ENCODE measurements around the gene JSRP1.

DNA sequence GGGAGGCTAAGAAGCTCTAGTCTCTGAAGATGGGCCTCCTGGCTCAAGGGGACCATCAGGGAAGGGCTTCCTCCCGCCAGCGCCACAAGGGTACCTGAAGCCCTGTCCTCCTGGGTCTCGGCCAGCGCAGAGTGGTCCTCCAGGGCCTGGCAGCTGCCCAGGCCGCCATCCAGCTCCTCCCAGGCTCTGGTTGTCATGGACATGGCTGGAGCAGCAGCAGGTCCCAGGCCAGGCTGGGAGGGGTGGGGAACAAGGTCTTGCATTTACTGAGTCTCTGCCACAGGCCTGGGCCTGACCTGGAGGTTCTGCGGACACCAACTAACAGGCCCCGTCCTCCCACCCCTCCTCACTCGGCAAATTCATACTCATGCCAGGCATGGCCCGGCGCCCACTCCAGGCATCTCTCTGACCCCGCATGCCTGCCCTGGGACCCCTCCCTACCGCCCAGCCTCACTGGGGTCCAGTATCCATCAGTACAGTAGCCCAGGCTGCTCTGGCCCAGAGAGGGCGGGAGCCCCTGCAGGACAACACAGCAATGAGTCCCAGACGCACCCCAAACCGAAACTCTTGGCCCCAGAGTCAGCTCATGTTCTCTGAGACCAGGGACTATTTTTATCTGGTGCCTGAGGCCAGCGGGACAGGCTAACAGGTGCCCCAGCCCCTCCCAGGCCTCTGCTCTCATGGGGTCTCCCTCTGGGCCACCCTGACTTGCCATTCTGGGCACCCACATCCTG, 938 bp downstream of the JSRP1 start:
- TF ChIP-seq, protein P1, sequence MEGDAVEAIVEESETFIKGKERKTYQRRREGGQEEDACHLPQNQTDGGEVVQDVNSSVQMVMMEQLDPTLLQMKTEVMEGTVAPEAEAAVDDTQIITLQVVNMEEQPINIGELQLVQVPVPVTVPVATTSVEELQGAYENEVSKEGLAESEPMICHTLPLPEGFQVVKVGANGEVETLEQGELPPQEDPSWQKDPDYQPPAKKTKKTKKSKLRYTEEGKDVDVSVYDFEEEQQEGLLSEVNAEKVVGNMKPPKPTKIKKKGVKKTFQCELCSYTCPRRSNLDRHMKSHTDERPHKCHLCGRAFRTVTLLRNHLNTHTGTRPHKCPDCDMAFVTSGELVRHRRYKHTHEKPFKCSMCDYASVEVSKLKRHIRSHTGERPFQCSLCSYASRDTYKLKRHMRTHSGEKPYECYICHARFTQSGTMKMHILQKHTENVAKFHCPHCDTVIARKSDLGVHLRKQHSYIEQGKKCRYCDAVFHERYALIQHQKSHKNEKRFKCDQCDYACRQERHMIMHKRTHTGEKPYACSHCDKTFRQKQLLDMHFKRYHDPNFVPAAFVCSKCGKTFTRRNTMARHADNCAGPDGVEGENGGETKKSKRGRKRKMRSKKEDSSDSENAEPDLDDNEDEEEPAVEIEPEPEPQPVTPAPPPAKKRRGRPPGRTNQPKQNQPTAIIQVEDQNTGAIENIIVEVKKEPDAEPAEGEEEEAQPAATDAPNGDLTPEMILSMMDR (IDR thresholded peaks at IDR 0.05; ENCODE audit: poor library complexity, severe bottlenecking): no peak
- TF ChIP-seq POLR2AphosphoS5 (IDR thresholded peaks at IDR 0.05) (no peak), EP300 (conservative IDR thresholded peaks at IDR 0.05; ENCODE audit: poor library complexity, severe bottlenecking) (no peak), EZH2 (IDR thresholded peaks at IDR 0.05; ENCODE audit: borderline replicate concordance, insufficient read depth, low read length, poor library complexity, severe bottlenecking) (no peak), SMC3 (conservative IDR thresholded peaks at IDR 0.05; ENCODE audit: poor library complexity) (no peak), RAD21 (conservative IDR thresholded peaks at IDR 0.05) (no peak)
- TF ChIP-seq, protein P2, sequence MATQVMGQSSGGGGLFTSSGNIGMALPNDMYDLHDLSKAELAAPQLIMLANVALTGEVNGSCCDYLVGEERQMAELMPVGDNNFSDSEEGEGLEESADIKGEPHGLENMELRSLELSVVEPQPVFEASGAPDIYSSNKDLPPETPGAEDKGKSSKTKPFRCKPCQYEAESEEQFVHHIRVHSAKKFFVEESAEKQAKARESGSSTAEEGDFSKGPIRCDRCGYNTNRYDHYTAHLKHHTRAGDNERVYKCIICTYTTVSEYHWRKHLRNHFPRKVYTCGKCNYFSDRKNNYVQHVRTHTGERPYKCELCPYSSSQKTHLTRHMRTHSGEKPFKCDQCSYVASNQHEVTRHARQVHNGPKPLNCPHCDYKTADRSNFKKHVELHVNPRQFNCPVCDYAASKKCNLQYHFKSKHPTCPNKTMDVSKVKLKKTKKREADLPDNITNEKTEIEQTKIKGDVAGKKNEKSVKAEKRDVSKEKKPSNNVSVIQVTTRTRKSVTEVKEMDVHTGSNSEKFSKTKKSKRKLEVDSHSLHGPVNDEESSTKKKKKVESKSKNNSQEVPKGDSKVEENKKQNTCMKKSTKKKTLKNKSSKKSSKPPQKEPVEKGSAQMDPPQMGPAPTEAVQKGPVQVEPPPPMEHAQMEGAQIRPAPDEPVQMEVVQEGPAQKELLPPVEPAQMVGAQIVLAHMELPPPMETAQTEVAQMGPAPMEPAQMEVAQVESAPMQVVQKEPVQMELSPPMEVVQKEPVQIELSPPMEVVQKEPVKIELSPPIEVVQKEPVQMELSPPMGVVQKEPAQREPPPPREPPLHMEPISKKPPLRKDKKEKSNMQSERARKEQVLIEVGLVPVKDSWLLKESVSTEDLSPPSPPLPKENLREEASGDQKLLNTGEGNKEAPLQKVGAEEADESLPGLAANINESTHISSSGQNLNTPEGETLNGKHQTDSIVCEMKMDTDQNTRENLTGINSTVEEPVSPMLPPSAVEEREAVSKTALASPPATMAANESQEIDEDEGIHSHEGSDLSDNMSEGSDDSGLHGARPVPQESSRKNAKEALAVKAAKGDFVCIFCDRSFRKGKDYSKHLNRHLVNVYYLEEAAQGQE (IDR thresholded peaks at IDR 0.05; ENCODE audit: borderline replicate concordance): no peak

Data from neural cell (in vitro differentiated cells).